Duodenal mucosa (tissue), 2 donors: Measurements from ENCODE around the gene LILRB4.

Source experiments
- H3K27ac ChIP-seq: one replicate; pipeline ENCODE4 v1.7.0; 2013; ENCODE audit warnings: low read depth, low read length
- H3K27me3 ChIP-seq, 2 donors: one replicate each; pipeline ENCODE4 v1.7.0; 2013; ENCODE audit warnings: low read length in 2 of 2, control low read depth in 1 of 2; ENCODE audit not compliant: insufficient read depth in 2 of 2, control insufficient read depth in 1 of 2
- H3K36me3 ChIP-seq, 2 donors: one replicate each; pipeline ENCODE4 v1.7.0; 2013; ENCODE audit warnings: low read length in 2 of 2, control low read depth in 1 of 2; ENCODE audit not compliant: insufficient read depth in 2 of 2, control insufficient read depth in 1 of 2
- H3K4me1 ChIP-seq, 2 donors: one replicate each; pipeline ENCODE4 v1.7.0; 2013; ENCODE audit warnings: low read length in 2 of 2, control low read depth in 1 of 2; ENCODE audit not compliant: insufficient read depth in 2 of 2, control insufficient read depth in 1 of 2
- H3K4me3 ChIP-seq, 2 donors: one replicate each; pipeline ENCODE4 v1.7.0; 2013; ENCODE audit warnings: low read length in 2 of 2, low read depth in 1 of 2
- H3K9ac ChIP-seq, 2 donors: one replicate each; pipeline ENCODE4 v1.7.0; 2013; ENCODE audit warnings: low read length in 2 of 2, low read depth in 1 of 2
- H3K9me3 ChIP-seq, 2 donors: one replicate each; pipeline ENCODE4 v1.7.0; 2013; ENCODE audit warnings: low read length in 2 of 2, control low read depth in 1 of 2; ENCODE audit not compliant: control insufficient read depth in 1 of 2

The LILRB4 gene

DNA sequence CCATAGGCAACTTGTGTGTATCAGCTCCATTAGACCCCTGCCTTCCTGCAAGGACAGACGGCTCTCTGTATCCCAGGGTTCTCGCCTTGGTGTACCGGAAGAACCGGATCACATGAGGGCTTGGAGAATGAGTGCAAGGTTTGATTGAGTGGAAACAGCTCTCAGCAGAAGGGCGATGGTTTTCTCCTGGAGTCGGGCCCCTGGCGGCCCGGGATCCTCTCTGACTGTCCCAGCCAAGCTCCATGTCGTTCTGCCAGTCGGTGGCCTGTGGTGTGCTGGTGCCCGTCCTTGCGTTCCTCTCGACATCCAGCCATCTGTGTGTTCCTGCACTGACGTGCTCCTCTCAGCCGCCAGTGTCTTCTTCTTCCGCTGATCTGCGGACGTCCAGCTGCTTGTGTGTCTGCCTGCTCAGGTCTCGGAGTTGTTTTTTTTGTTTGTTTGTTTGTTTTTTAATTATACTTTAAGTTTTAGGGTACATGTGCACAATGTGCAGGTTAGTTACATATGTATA lies 16.4 kb upstream of the LILRB4 start:
- Histone ChIP-seq H3K27me3 (no peaks in the 10 kb centered on the region), H3K27ac (no peak overlapping the region), H3K4me3 (no peak overlapping the region), H3K9ac (no peak overlapping the region), H3K4me1 (no peaks in the 10 kb centered on the region), H3K9me3 (no peaks in the 10 kb centered on the region), H3K36me3 (no peaks in the 10 kb centered on the region)

GRCh38 chr19:54648129-54648528 lies 14.7 kb upstream of the LILRB4 start:
- Histone ChIP-seq H3K4me1 (no peaks in the 10 kb centered on the region), H3K9me3 (no peaks in the 10 kb centered on the region), H3K9ac (no peak overlapping the region), H3K4me3 (no peak overlapping the region), H3K36me3 (no peaks in the 10 kb centered on the region), H3K27me3 (no peaks in the 10 kb centered on the region), H3K27ac (no peak overlapping the region)

DNA sequence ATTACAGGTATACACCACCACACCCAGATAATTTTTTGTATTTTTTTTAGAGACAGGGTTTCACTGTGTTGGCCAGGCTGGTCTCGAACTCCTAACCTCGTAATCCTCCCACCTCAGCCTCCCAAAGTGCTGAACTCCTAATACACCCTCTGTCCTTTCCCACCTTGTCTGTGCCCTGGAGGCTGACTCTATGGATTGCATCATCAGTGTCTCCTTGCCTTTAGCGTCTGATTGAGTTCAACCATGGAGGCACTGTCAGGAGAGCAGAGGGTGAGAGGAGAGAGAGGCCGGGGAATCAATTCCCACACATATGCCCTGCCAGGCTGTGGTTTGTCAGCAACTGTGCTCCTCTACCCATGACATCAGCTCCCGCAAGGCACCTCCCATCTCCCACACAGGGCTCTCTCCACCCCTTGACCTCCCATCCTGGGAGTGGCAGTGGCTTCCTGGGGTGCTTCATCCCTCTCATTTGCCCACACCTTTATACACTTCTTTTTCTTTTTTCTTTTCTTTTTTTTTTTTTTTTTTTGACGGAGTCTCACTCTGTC lies 12.6 kb upstream of the LILRB4 start:
- Histone ChIP-seq H3K27ac (no peak overlapping the region), H3K27me3 (no peaks in the 10 kb centered on the region), H3K9me3 (no peaks in the 10 kb centered on the region), H3K4me3 (no peak overlapping the region), H3K36me3 (no peaks in the 10 kb centered on the region), H3K4me1 (no peaks in the 10 kb centered on the region), H3K9ac (no peak overlapping the region)

DNA sequence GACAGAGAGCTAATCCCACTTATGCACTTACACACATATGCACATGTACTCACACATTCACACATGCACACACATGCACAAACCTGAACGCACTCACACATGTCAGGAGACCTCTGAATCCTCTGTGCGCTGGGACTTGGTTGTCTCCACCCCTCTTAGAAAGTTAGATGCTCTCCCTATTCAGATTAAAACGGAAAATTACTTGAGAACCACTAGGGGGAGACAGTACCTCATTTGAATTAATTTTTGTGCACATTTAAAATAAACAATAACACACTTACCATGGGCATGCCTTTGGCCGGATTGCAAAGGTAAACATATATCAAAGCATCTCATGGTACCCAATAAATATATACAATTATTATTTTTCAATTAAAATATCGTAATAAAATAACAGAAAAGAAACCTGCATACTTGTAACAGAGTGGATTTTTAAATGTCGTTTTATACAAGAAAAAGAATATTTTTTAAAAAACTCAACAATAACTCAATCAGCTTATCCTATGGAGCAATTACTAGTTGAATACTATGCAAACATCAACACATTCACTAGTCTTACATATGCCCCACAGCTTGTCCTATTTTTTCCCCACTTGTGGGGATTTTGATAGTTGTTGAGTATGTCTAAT lies 9.5 kb upstream of the LILRB4 start:
- no peaks in the 10 kb centered on the region for H3K27me3 ChIP-seq
- H3K36me3 ChIP-seq = no peaks in the 10 kb centered on the region
- no peak overlapping the region for H3K27ac ChIP-seq
- no peaks in the 10 kb centered on the region for H3K9me3 ChIP-seq
- no peaks in the 10 kb centered on the region for H3K4me1 ChIP-seq
- no peak overlapping the region for H3K4me3 ChIP-seq
- no peak overlapping the region for H3K9ac ChIP-seq

- no peaks in the 10 kb centered on the region for H3K27me3 ChIP-seq
- H3K9ac ChIP-seq = no peak overlapping the region
- no peak overlapping the region for H3K27ac ChIP-seq
- H3K36me3 ChIP-seq = no peaks in the 10 kb centered on the region
- H3K4me1 ChIP-seq = no peaks in the 10 kb centered on the region
- H3K9me3 ChIP-seq = no peaks in the 10 kb centered on the region
- H3K4me3 ChIP-seq = no peak overlapping the region
These were observed 8.1 kb upstream of the LILRB4 start for GRCh38 chr19:54654447-54655321.

- H3K27me3 ChIP-seq = peaks cover 0 to 3% of the 10 kb centered on the region in 2 donors
- no peaks in the 10 kb centered on the region for H3K9me3 ChIP-seq
- H3K4me1 ChIP-seq = no peaks in the 10 kb centered on the region
These were observed 3.5 kb upstream of the LILRB4 start for GRCh38 chr19:54659300-54659699.

DNA sequence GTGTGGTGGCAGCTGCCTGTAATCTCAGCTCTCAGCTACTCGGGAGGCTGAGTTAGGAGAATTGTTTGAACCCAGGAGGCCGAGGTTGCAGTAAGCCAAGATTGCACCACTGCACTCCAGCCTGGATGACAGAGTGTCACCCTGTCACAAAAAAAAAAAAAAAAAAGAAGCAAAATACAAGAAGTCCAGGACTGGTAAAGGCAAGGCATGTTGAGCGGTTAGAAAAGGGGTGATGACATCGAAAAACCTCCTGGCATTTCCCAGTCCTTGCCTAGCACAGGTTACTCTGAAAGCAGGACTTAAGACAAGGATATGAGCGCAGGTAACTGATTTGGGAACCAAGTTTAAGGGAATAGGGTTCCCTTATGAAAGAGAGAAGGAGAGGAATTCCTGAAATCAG lies 2.5 kb upstream of the LILRB4 start:
- Histone ChIP-seq H3K27me3 (peaks cover 0 to 3% of the 10 kb centered on the region in 2 donors), H3K36me3 (no peaks in the 10 kb centered on the region), H3K4me3 (no peak overlapping the region)

More at GRCh38 chr19:54659300-54659699, 3.5 kb upstream of the LILRB4 start:
- Histone ChIP-seq H3K9ac (no peak overlapping the region), H3K4me3 (no peak overlapping the region), H3K36me3 (no peaks in the 10 kb centered on the region), H3K27ac (no peak overlapping the region)

GRCh38 chr19:54660964-54661363 lies 1.8 kb upstream of the LILRB4 start:
- Histone ChIP-seq H3K4me1 (no peaks in the 10 kb centered on the region), H3K9me3 (no peaks in the 10 kb centered on the region), H3K4me3 (no peak overlapping the region), H3K9ac (no peak overlapping the region), H3K27ac (no peak overlapping the region), H3K27me3 (peaks cover 0 to 3% of the 10 kb centered on the region in 2 donors), H3K36me3 (no peaks in the 10 kb centered on the region)

More for the DNA sequence above, 2.5 kb upstream of the LILRB4 start:
- Histone ChIP-seq H3K9ac (no peak overlapping the region), H3K9me3 (no peaks in the 10 kb centered on the region), H3K27ac (no peak overlapping the region), H3K4me1 (no peaks in the 10 kb centered on the region)

DNA sequence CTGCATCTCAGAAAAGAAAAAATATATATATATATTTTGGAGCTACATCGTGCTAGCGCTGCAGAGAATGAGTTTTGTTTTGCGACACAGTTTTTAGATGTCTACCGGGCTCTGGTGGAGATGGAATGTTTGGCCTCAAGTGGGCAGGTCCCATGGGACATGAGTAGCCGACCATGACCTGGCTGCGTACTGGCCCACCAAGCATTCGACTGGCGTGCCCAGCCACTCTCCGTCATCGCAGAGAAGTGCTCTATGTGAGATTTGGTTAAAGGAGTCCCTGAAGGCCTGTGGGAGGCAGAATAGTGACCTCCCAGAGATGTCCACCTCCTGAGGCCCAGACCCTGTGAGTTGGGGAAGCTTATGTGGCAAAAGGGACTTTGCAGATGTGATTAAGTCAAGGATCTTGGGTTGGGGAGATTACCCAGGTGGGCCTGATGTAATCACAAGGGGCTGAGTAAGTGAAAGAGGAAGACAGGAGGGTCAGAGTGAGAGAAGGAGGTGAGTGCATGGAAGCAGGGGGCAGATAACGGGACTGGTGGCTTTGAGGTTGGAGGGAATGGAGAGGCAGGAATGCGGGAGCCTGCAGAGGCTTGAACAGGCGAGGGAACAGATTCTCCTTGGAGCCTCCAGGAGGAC lies 821 bp upstream of the LILRB4 start:
- peaks cover 0 to 3% of the 10 kb centered on the region in 2 donors for H3K27me3 ChIP-seq
- no peak overlapping the region for H3K9ac ChIP-seq
- no peaks in the 10 kb centered on the region for H3K9me3 ChIP-seq
- no peak overlapping the region for H3K27ac ChIP-seq
- H3K4me3 ChIP-seq = no peak overlapping the region
- no peaks in the 10 kb centered on the region for H3K36me3 ChIP-seq
- no peaks in the 10 kb centered on the region for H3K4me1 ChIP-seq

DNA sequence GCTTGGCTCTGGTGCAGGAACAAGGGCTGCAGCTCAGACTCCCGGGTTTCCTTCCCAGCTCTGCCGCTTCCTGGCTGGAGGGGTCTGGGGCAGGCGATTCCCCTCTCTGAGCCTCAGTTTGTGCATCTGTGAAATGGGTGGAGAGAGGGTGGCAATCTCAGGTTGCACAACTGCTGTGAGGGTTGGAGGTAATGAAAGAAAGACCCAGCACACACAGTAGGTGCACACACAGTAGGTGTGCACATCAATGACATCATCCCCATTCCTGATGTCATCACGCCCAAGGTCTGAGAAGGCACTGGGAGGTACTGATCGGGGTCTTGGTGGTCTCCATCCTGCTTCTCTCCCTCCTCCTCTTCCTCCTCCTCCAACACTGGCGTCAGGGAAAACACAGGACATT lies 2.7 kb downstream of the LILRB4 start:
- H3K9me3 ChIP-seq = no peaks in the 10 kb centered on the region
- H3K27me3 ChIP-seq = peaks cover 0 to 3% of the 10 kb centered on the region in 2 donors
- H3K4me3 ChIP-seq = no peak overlapping the region
- H3K9ac ChIP-seq = no peak overlapping the region
- H3K27ac ChIP-seq = no peak overlapping the region
- no peaks in the 10 kb centered on the region for H3K36me3 ChIP-seq
- H3K4me1 ChIP-seq = no peaks in the 10 kb centered on the region
